Amniotic epithelial cell (primary cell): ENCODE data around the gene RAB11A.
A peak's percentile ranks its signal among the peaks of the same experiment; 100 is the strongest.

Experiments used
- DNase-seq: peaks from one replicate; pipeline ENCODE4 v3.0.0-alpha.2; 2010; ENCODE audit warnings: low read depth

Gene RAB11A

DNA sequence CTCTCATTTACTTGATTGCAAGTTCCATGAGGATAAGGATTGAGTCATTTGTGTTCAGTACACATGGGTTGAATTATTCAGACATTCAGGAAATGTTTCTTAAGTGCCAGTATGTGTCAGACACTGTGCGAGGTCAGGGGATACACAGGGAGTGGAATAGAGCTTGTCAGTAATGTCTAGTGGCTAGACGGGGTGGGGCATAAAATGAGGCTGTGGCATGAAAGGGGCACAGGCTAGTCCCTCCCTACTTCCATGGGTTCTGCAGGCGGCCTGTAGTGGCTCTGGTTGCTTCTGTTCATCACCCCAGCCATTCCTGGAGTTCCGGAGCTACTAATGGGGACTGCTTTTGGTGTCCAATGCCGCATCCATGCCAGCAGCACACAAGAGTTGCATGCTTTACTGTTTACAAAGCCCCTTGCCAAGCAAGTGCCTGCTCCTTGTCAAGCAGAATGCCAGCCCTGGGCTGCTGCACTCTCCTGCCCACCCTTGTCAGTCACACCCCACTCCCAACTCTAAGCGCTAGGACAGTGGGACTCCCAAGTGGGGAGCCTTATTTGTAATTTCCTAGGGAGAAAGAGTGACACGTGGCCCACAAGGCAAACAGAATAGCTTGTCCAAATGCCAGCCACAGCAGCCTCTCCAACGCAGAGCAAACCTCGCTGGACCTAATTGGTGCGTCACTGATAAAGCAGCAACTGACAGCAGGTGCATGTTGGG is 70.8 kb downstream of the RAB11A start:
- peak; percentile 96 for DNase-seq

DNA sequence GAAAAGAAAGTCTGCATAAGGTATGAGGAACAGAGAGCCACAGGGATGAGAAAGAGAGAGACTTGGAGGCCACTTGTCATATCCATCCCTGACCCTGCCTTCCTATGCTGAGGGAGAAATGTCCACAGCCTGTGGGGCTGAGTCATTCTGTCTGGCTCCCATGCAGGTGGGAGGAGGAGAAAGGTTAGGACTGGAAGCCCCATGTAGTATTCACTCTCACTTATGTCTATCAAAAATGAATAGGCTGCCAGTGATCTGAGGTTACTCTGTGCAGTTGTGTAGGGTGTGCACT is 71.3 kb downstream of the RAB11A start:
- DNase-seq, result peak; percentile 55
